K562 (cell line): ENCODE results near the gene PPP4C. TPM values are rescaled to one million over a fixed set of nuclear protein-coding genes. Genes with fewer than 3 reads are reported as not detected.

Source experiments
- ETV1 ChIP-seq: fragments of 450-650 bp; conservative IDR thresholded peaks from 2 replicates; pipeline ENCODE4 v1.6.1; 2016; ENCODE audit warnings: missing genetic modification characterization, control low read depth, low read depth, missing compliant biosample characterization
- EZH2 ChIP-seq: IDR thresholded peaks from 2 replicates; pipeline ENCODE4 v1.6.1; 2012; ENCODE audit warnings: low read depth, mild to moderate bottlenecking, inconsistent platforms, low read length, borderline replicate concordance
- KDM1A ChIP-seq, 2 experiments: fragments of 450-650 bp; IDR thresholded peaks; 2 replicates each; pipeline ENCODE4 v1.6.1; 2016; ENCODE audit warnings: mild to moderate bottlenecking in 2 of 2
- KDM4B ChIP-seq, 2 experiments: fragments of 450-650 bp in 1 of 2; sonication (generic) in 1 of 2; IDR thresholded peaks; 2 replicates each; pipeline ENCODE4 v1.6.1; 2016 to 2017; ENCODE audit warnings: borderline replicate concordance in 2 of 2, antibody characterized with exemption in 1 of 2, low read depth in 1 of 2, mild to moderate bottlenecking in 1 of 2
- KLF6 ChIP-seq: fragments of 250-450 bp; sonication (Bioruptor Pico); IDR thresholded peaks from 2 replicates; pipeline ENCODE4 v1.4.0; 2020; ENCODE audit warnings: mild to moderate bottlenecking, moderate library complexity, borderline replicate concordance
- POLR2H ChIP-seq: IDR thresholded peaks from 2 replicates; pipeline ENCODE4 v1.6.1; 2016; ENCODE audit warnings: missing genetic modification characterization, low read depth, mild to moderate bottlenecking, control low read depth, missing compliant biosample characterization, moderate library complexity
- TBP ChIP-seq: optimal IDR thresholded peaks from 2 replicates; pipeline ENCODE3; 2011; ENCODE audit warnings: low read depth, low read length, improper control_type of control experiment
- TEAD2 ChIP-seq: fragments of 450-650 bp; IDR thresholded peaks from 2 replicates; pipeline ENCODE4 v1.6.1; 2016; ENCODE audit warnings: missing genetic modification characterization, control low read depth, missing compliant biosample characterization
- YY1 ChIP-seq, 3 experiments: IDR thresholded peaks; 2 replicates each; pipeline ENCODE4 v1.6.1; 2011; ENCODE audit warnings: low read length in 2 of 3, mild to moderate bottlenecking in 2 of 3, moderate library complexity in 2 of 3, borderline replicate concordance in 1 of 3, control low read depth in 1 of 3, low read depth in 1 of 3; ENCODE audit not compliant: insufficient read depth in 3 of 3, insufficient replicate concordance in 2 of 3, control insufficient read depth in 1 of 3, insufficient read length in 1 of 3; ENCODE audit errors: extremely low read depth in 1 of 3
- ZNF121 ChIP-seq: sonication (generic); formaldehyde crosslinking; conservative IDR thresholded peaks from 2 replicates; pipeline ENCODE4 v1.8.0; 2022; ENCODE audit warnings: missing genetic modification reagents
- ZNF431 ChIP-seq: sonication (generic); formaldehyde crosslinking; IDR thresholded peaks from 2 replicates; pipeline ENCODE4 v1.8.0; 2022; ENCODE audit warnings: mild to moderate bottlenecking, missing genetic modification reagents
- ZNF561 ChIP-seq: fragments of 450-650 bp; formaldehyde crosslinking; conservative IDR thresholded peaks from 2 replicates; pipeline ENCODE4 v1.4.0; 2020; ENCODE audit warnings: mild to moderate bottlenecking, moderate library complexity
- polyA plus RNA-seq, 8 experiments: library from polyadenylated mRNA; depleted of rRNA in 4 of 8; stranded (reverse) in 5 of 8; unstranded in 3 of 8; fragments of >200 nt; fragmentation: Nextera tagmentation in 2 of 8; fragmentation: Illumina TruSeq in 1 of 8; extraction: Ambion mirVana in 2 of 8; extraction: Trizol in 1 of 8; gene quantifications; 2 replicates each; pipeline versions ENCODE4 v1.2.1 to v1.2.3, GENCODE V29; 2011 to 2014; ENCODE audit warnings: inconsistent platforms in 1 of 8, missing spikeins in 1 of 8
- total RNA-seq, 7 experiments: library from RNA; depleted of rRNA in 6 of 7; stranded (reverse); fragments of >200 nt in 6 of 7; fragmentation: Illumina TruSeq in 2 of 7; extraction: Trizol in 2 of 7; gene quantifications; 2 replicates each; pipeline versions ENCODE4 v1.2.1 to v1.2.3, GENCODE V29; 2011 to 2021; ENCODE audit warnings: low replicate concordance in 1 of 7
- TF ChIP-seq, protein P1 (sequence below): fragments of 450-650 bp; formaldehyde crosslinking; IDR thresholded peaks from 2 replicates; pipeline ENCODE4 v1.4.0; 2022; ENCODE audit warnings: mild to moderate bottlenecking, moderate library complexity
- TF ChIP-seq, protein P2 (sequence below): fragments of 250-450 bp; sonication (Bioruptor Pico); IDR thresholded peaks from 2 replicates; pipeline ENCODE4 v1.5.0; 2020; ENCODE audit warnings: mild to moderate bottlenecking

PPP4C gene
- total and polyA plus RNA-seq, 9 of the 15 experiments (the other 6 are each of a cell fraction or from before 2014, with no cell fraction given): 3.5 to 183 (median 131) TPM

DNA sequence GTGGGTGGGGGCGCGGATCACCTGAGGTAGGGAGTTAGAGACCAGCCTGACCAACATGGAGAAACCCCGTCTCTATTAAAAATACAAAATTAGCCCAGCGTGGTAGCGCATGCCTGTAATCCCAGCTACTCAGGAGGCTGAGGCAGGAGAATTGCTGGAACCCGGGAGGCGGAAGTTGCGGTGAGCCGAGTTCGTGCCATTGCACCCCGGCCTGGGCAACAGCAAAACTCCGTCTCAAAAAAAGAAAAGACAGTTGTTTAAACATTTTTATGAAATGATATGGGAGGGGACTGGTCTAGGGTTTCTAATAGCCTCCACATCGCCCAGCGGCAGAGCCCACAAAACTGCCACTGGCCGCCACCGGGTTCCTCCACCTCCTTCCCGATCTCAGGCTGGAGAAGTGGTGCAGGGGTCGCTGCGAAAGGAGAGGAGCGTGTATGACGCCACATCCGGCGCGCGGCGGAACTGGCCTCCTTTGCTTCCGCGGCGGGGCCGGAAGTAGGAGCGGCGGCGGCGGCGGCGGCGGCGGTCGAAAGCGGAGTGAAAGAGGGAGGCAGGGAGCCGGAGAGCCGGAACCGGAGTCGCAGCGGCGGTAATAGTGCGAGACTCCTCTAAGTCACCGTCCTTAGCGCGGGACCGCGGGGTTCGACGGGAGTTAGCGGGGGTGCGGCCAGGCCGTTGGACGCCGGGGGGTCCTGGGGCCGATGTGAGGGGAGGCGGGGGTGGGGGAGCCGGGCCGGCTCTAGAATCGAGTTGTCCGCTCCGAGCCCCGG is at the start of gene PPP4C (continued):
- TF ChIP-seq ZNF431 (CRISPR knock-in tag) (no peak), YY1 (IDR thresholded peaks at IDR 0.05; ENCODE audit: borderline replicate concordance in 1 of 3, control insufficient read depth in 1 of 3, extremely low read depth in 1 of 3, insufficient read depth in 3 of 3, insufficient read length in 1 of 3, insufficient replicate concordance in 2 of 3, low read depth in 1 of 3, low read length in 2 of 3) (peak in 2 of 3 experiments; percentile 15 to 53), ZNF121 (CRISPR knock-in tag) (no peak), TEAD2 (no peak), EZH2 (no peak), ETV1 (tag) (peak; percentile 87), KDM1A (IDR thresholded peaks at IDR 0.05) (no peak), POLR2H (tag) (peak; percentile 94), TBP (peak; percentile 86), KLF6 (CRISPR knock-in tag) (no peak), ZNF561 (CRISPR knock-in tag) (0 out of 2 replicates have a peak, but pooled peaks have one; percentile 15), KDM4B (IDR thresholded peaks at IDR 0.05; ENCODE audit: borderline replicate concordance in 2 of 2, low read depth in 1 of 2) (peak in 1 of 2 experiments; percentile 78; a peak in 2 of 4 replicates)
- TF ChIP-seq, protein P1, sequence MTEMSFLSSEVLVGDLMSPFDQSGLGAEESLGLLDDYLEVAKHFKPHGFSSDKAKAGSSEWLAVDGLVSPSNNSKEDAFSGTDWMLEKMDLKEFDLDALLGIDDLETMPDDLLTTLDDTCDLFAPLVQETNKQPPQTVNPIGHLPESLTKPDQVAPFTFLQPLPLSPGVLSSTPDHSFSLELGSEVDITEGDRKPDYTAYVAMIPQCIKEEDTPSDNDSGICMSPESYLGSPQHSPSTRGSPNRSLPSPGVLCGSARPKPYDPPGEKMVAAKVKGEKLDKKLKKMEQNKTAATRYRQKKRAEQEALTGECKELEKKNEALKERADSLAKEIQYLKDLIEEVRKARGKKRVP: 0 out of 2 replicates have a peak, but pooled peaks have one; percentile 56
- TF ChIP-seq, protein P2, sequence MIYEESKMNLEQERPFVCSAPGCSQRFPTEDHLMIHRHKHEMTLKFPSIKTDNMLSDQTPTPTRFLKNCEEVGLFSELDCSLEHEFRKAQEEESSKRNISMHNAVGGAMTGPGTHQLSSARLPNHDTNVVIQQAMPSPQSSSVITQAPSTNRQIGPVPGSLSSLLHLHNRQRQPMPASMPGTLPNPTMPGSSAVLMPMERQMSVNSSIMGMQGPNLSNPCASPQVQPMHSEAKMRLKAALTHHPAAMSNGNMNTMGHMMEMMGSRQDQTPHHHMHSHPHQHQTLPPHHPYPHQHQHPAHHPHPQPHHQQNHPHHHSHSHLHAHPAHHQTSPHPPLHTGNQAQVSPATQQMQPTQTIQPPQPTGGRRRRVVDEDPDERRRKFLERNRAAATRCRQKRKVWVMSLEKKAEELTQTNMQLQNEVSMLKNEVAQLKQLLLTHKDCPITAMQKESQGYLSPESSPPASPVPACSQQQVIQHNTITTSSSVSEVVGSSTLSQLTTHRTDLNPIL: no peak
